ENCODE results near the gene OTULIN.

- no peak for TF ChIP-seq CTCF (optimal IDR thresholded peaks at IDR 0.05 in 1 of 3, IDR thresholded peaks at IDR 0.05 in 1 of 3, conservative IDR thresholded peaks at IDR 0.05 in 1 of 3; ENCODE audit: extremely low read depth in 1 of 3, insufficient read depth in 2 of 3, low read length in 3 of 3)
- no peak for TF ChIP-seq EZH2 (IDR thresholded peaks at IDR 0.05; ENCODE audit: low read length)
These were observed at the start of gene OTULIN for GRCh38 chr5:14664270-14665100.
